PC-3 (cell line): ENCODE data around the gene HBB. TPM values are rescaled to one million over a fixed set of nuclear protein-coding genes. Genes with fewer than 3 reads are reported as not detected.

Source experiments
- ATAC-seq: fragments of 200-7000 bp; cut with Tn5 transposase; 2 replicates; pipeline ENCODE4 v1.9.1; 2020; ENCODE audit warnings: mild to moderate bottlenecking, moderate library complexity
- BruUV-seq: library from RNA; stranded (reverse); fragments of 400-500 nt; replicated peaks from 2 replicates; lab custom pipeline; 2021; lab: Mats Ljungman, UMichigan
- CTCF ChIA-PET: fragments of 300-600 bp; sonication (Branson Sonifier 250); formaldehyde crosslinking; loops from one replicate; lab custom pipeline; 2022; ENCODE audit warnings: antibody characterized with exemption; lab: Charles Lee
- POLR2A ChIA-PET: fragments of 300-600 bp; sonication (Branson Sonifier 250); formaldehyde crosslinking; loops from one replicate; lab custom pipeline; 2022; ENCODE audit warnings: antibody characterized with exemption; ENCODE audit not compliant: unreplicated experiment; lab: Charles Lee
- DNase-seq: peaks from one replicate; pipeline ENCODE4 v3.0.0-alpha.2; 2015
- H2AFZ ChIP-seq: fragments of 300-600 bp; sonication (generic); 2 replicates; pipeline ENCODE4 v1.6.0; 2016; ENCODE audit warnings: antibody characterized with exemption, low read length
- H3F3A ChIP-seq: fragments of 300-600 bp; sonication (generic); one replicate; pipeline ENCODE4 v1.6.0; 2017; ENCODE audit warnings: antibody characterized with exemption, low read length, control low read depth, mild to moderate bottlenecking; ENCODE audit not compliant: unreplicated experiment
- H3K27ac ChIP-seq: fragments of 300-600 bp; sonication (generic); 2 replicates; pipeline ENCODE4 v1.5.1; 2016; ENCODE audit warnings: mild to moderate bottlenecking, low read length
- H3K27me3 ChIP-seq: fragments of 300-600 bp; sonication (generic); 2 replicates; pipeline ENCODE4 v1.6.1; 2016; ENCODE audit warnings: low read length, mixed read lengths
- H3K36me3 ChIP-seq: fragments of 300-600 bp; sonication (generic); 2 replicates; pipeline ENCODE4 v1.6.1; 2016; ENCODE audit warnings: low read depth, mixed run types, low read length, mixed read lengths
- H3K4me1 ChIP-seq: fragments of 300-600 bp; sonication (generic); 2 replicates; pipeline ENCODE4 v1.5.1; 2016; ENCODE audit warnings: low read length; ENCODE audit not compliant: insufficient read depth
- H3K4me2 ChIP-seq: fragments of 300-600 bp; sonication (generic); 2 replicates; pipeline ENCODE4 v1.6.0; 2016; ENCODE audit warnings: low read length
- H3K4me3 ChIP-seq: fragments of 300-600 bp; sonication (generic); 2 replicates; pipeline ENCODE4 v1.5.1; 2016; ENCODE audit warnings: mild to moderate bottlenecking, low read length, mixed read lengths
- H3K79me2 ChIP-seq: fragments of 300-600 bp; sonication (generic); 2 replicates; pipeline ENCODE4 v1.6.1; 2017; ENCODE audit warnings: low read length, mixed read lengths
- H3K9ac ChIP-seq: fragments of 300-600 bp; sonication (generic); 2 replicates; pipeline ENCODE4 v1.6.0; 2016; ENCODE audit warnings: mild to moderate bottlenecking, low read length
- H3K9me2 ChIP-seq: fragments of 300-600 bp; sonication (generic); replicated peaks from 2 replicates; pipeline ENCODE4 v1.6.1; 2016; ENCODE audit warnings: mixed run types, low read length, mixed read lengths
- H3K9me3 ChIP-seq: fragments of 300-600 bp; sonication (generic); 2 replicates; pipeline ENCODE4 v1.6.1; 2016; ENCODE audit warnings: low read length, mixed read lengths
- H4K20me1 ChIP-seq: fragments of 300-600 bp; sonication (generic); 2 replicates; pipeline ENCODE4 v1.6.1; 2016; ENCODE audit warnings: low read length, mixed read lengths
- EZH2 ChIP-seq: fragments of 300-600 bp; sonication (generic); IDR thresholded peaks from one replicate; pipeline ENCODE4 v1.6.1; 2017; ENCODE audit warnings: antibody characterized with exemption, mild to moderate bottlenecking, low read length; ENCODE audit not compliant: unreplicated experiment
- EZH2phosphoT487 ChIP-seq: fragments of 300-600 bp; sonication (generic); IDR thresholded peaks from 2 replicates; pipeline ENCODE4 v1.6.1; 2018; ENCODE audit warnings: mild to moderate bottlenecking, antibody characterized with exemption, low read length, borderline replicate concordance
- intact Hi-C: fragments of 100-400 bp; cut with micrococcal nuclease; formaldehyde crosslinking; loops from 2 replicates; pipeline ENCODE4 v1.9.0; 2023
- total RNA-seq: library from RNA; depleted of rRNA; stranded (reverse); fragments of >200 nt; gene quantifications from 2 replicates; pipeline ENCODE4 v1.2.3, GENCODE V29; 2014
- TF ChIP-seq, protein P1 (sequence below): fragments of 300-600 bp; sonication (generic); conservative IDR thresholded peaks from 2 replicates; pipeline ENCODE4 v1.5.1; 2017; ENCODE audit warnings: antibody characterized with exemption, low read depth, mild to moderate bottlenecking, low read length

Gene HBB
- total RNA-seq, 1 experiment from 2014 or later = not detected

- no peak overlapping the region for H3K4me3 ChIP-seq
- no peaks in the 10 kb centered on the region for H3F3A ChIP-seq
- POLR2A ChIA-PET = no interaction called here
- no peaks in the 10 kb centered on the region for H3K79me2 ChIP-seq
- no peaks in the 10 kb centered on the region for H3K4me1 ChIP-seq
- H3K27me3 ChIP-seq = no peaks in the 10 kb centered on the region
- no peak overlapping the region for H3K4me2 ChIP-seq
- DNase-seq (no peak), ATAC-seq (no peak)
- no peaks in the 10 kb centered on the region for H3K9me2 ChIP-seq
- no peaks in the 10 kb centered on the region for H3K9me3 ChIP-seq
- CTCF ChIA-PET = no interaction called here
- no peaks in the 10 kb centered on the region for H3K36me3 ChIP-seq
- H3K27ac ChIP-seq = no peak overlapping the region
- no peak overlapping the region for H3K9ac ChIP-seq
- intact Hi-C loops = no loop called here
- H4K20me1 ChIP-seq = no peaks in the 10 kb centered on the region
- H2AFZ ChIP-seq = no peak overlapping the region
- no TSS peak for BruUV-seq
- TF ChIP-seq EZH2phosphoT487 (no peak), EZH2 (no peak)
- TF ChIP-seq, protein P1, sequence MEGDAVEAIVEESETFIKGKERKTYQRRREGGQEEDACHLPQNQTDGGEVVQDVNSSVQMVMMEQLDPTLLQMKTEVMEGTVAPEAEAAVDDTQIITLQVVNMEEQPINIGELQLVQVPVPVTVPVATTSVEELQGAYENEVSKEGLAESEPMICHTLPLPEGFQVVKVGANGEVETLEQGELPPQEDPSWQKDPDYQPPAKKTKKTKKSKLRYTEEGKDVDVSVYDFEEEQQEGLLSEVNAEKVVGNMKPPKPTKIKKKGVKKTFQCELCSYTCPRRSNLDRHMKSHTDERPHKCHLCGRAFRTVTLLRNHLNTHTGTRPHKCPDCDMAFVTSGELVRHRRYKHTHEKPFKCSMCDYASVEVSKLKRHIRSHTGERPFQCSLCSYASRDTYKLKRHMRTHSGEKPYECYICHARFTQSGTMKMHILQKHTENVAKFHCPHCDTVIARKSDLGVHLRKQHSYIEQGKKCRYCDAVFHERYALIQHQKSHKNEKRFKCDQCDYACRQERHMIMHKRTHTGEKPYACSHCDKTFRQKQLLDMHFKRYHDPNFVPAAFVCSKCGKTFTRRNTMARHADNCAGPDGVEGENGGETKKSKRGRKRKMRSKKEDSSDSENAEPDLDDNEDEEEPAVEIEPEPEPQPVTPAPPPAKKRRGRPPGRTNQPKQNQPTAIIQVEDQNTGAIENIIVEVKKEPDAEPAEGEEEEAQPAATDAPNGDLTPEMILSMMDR = no peak
These were observed 3.4 kb upstream of the HBB start for GRCh38 chr11:5230266-5230665.

DNA sequence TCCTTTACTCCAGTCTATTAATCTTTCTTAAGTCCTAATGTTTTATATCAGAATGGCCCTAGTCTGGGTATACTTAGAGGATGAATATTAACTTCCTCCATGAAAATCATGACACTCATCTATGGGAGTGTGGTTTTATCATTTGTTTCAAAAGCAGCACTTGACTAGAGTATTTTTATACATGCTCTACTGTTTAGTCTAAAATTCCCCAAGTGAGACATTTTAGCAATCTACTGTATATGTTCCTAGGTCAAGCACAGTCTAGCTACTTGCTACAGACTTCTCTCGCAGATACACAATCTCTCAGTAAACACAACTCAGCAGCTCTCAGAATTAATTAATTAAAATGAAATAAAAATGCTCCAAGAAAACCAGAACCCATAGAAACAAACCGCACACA, 2.9 kb upstream of the HBB start:
- POLR2A ChIA-PET = no interaction called here
- CTCF ChIA-PET = no interaction called here
- Histone ChIP-seq H3K27me3 (no peaks in the 10 kb centered on the region), H3F3A (no peaks in the 10 kb centered on the region), H3K4me2 (no peak overlapping the region), H4K20me1 (no peaks in the 10 kb centered on the region), H3K4me1 (no peaks in the 10 kb centered on the region), H3K36me3 (no peaks in the 10 kb centered on the region), H3K9me3 (no peaks in the 10 kb centered on the region), H3K27ac (no peak overlapping the region), H3K9me2 (no peaks in the 10 kb centered on the region), H3K4me3 (no peak overlapping the region), H2AFZ (no peak overlapping the region), H3K9ac (no peak overlapping the region), H3K79me2 (no peaks in the 10 kb centered on the region)
- intact Hi-C loops = no loop called here
- no peak for ATAC-seq
- BruUV-seq = no TSS peak
- TF ChIP-seq EZH2phosphoT487 (no peak), EZH2 (no peak)
- TF ChIP-seq, protein P1 = no peak
- DNase-seq = no peak

- ChIA-PET POLR2A (no interaction called here), CTCF (no interaction called here)
- Histone ChIP-seq H3K9me2 (no peaks in the 10 kb centered on the region), H3F3A (no peaks in the 10 kb centered on the region), H3K4me3 (no peak overlapping the region), H2AFZ (no peak overlapping the region), H3K79me2 (no peaks in the 10 kb centered on the region), H3K27ac (no peak overlapping the region), H3K4me2 (no peak overlapping the region), H4K20me1 (no peaks in the 10 kb centered on the region), H3K4me1 (no peaks in the 10 kb centered on the region), H3K36me3 (no peaks in the 10 kb centered on the region), H3K9me3 (no peaks in the 10 kb centered on the region), H3K9ac (no peak overlapping the region), H3K27me3 (no peaks in the 10 kb centered on the region)
- BruUV-seq = no TSS peak
- no peak for ATAC-seq
- TF ChIP-seq EZH2phosphoT487 (no peak), EZH2 (no peak)
- TF ChIP-seq, protein P1 = no peak
- intact Hi-C loops = no loop called here
- DNase-seq = no peak
These were observed 2.5 kb upstream of the HBB start for GRCh38 chr11:5229356-5229755.
